ENCODE data around the gene SMPDL3A. TPM values are rescaled to one million over a fixed set of nuclear protein-coding genes. Genes with fewer than 3 reads are reported as not detected.

The SMPDL3A gene
- total RNA-seq (2021; ENCODE audit: unreplicated experiment) (1.8 TPM), Bru-seq, nascent RNA (percentile 42 among the genes with signal in this experiment), BruChase-seq, experiment 1, labeled RNA remaining after a 2-hour chase (percentile 34 among the genes with signal in this experiment), BruChase-seq, experiment 2, labeled RNA remaining after a 6-hour chase (percentile 40 among the genes with signal in this experiment)
- 2.2 TPM for polyA plus RNA-seq (2012; ENCODE audit: insufficient read length)
- long read RNA-seq = 0 reads

- Histone ChIP-seq H3K36me3 (ENCODE audit: control insufficient read depth, insufficient read depth, low read length) (no peaks in the 10 kb centered on the region), H3K27ac (ENCODE audit: low read length) (peak within 1 kb of the TSS; percentile 68), H3K4me1 (ENCODE audit: control insufficient read depth, insufficient read depth, low read length) (peaks cover 9% of the 10 kb centered on the region; the same call in 1 of the 2 replicates), H3K27me3 (ENCODE audit: control insufficient read depth, insufficient read depth, low read length) (peaks cover 4% of the 10 kb centered on the region; the same call in 1 of the 2 replicates), H3K4me3 (ENCODE audit: low read depth in 2 of 2, low read length in 2 of 2) (peak within 1 kb of the TSS; percentile 65 to 70), H3K9me3 (ENCODE audit: control insufficient read depth, insufficient read depth, low read depth, low read length) (no peaks in the 10 kb centered on the region)
- in situ Hi-C loops (cut with HindIII; ENCODE audit: low pct_unique_long_range_greater_than_20kb, low sequenced_read_pairs) = no loop called here
- no peak for TF ChIP-seq REST (IDR thresholded peaks at IDR 0.05; ENCODE audit: insufficient read depth in 1 of 2, low read depth in 2 of 2, low read length in 1 of 2)
- TF ChIP-seq TCF7L2 (IDR thresholded peaks at IDR 0.05; ENCODE audit: low read depth, low read length) = no peak
- no peak for TF ChIP-seq POLR2AphosphoS5 (IDR thresholded peaks at IDR 0.05; ENCODE audit: low read depth, low read length)
- peak; percentile 89 for TF ChIP-seq CTCF (IDR thresholded peaks at IDR 0.05)
- 0 out of 2 replicates have a peak, but pooled peaks have one; percentile 75 for TF ChIP-seq SIN3A (IDR thresholded peaks at IDR 0.05; ENCODE audit: borderline replicate concordance, insufficient read depth, low read depth, low read length)
- intact Hi-C loops (cut with micrococcal nuclease; ENCODE audit: unreplicated experiment) = no loop called here
- DNase-seq (ENCODE audit: low read depth, low spot score) (peak; percentile 72), ATAC-seq (peak; percentile 92)
- ChIA-PET CTCF (interaction anchor here (1.5 kb wide), 1 partner anchor 9 kb away, joined by 5 read pairs; no protein-coding TSS in a partner anchor), POLR2A (interaction anchor here (0.6 kb wide), 1 partner anchor 139 kb away, joined by 3 read pairs; no protein-coding TSS in a partner anchor)
- no TSS peak for BruUV-seq (replicated peaks)
Observed at GRCh38 chr6:122789182-122790027, at the start of gene SMPDL3A. SMPDL3A (plus strand) TSS chr6:122789258; CDS start chr6:122789347, 89 bp downstream.

- TF ChIP-seq POLR2AphosphoS5 (IDR thresholded peaks at IDR 0.05; ENCODE audit: low read depth, low read length) (no peak), REST (IDR thresholded peaks at IDR 0.05; ENCODE audit: insufficient read depth in 1 of 2, low read depth in 2 of 2, low read length in 1 of 2) (no peak), CTCF (IDR thresholded peaks at IDR 0.05) (no peak), TCF7L2 (IDR thresholded peaks at IDR 0.05; ENCODE audit: low read depth, low read length) (no peak), SIN3A (IDR thresholded peaks at IDR 0.05; ENCODE audit: borderline replicate concordance, insufficient read depth, low read depth, low read length) (no peak)
- Histone ChIP-seq H3K36me3 (ENCODE audit: control insufficient read depth, insufficient read depth, low read length) (no peaks in the 10 kb centered on the region), H3K27me3 (ENCODE audit: control insufficient read depth, insufficient read depth, low read length) (peaks cover 5% of the 10 kb centered on the region; the same call in 1 of the 2 replicates), H3K9me3 (ENCODE audit: control insufficient read depth, insufficient read depth, low read depth, low read length) (no peaks in the 10 kb centered on the region), H3K4me3 (ENCODE audit: low read depth in 2 of 2, low read length in 2 of 2) (no peak overlapping the region), H3K27ac (ENCODE audit: low read length) (no peak overlapping the region), H3K4me1 (ENCODE audit: control insufficient read depth, insufficient read depth, low read length) (no peaks in the 10 kb centered on the region)
- ATAC-seq (no peak), DNase-seq (ENCODE audit: low read depth, low spot score) (no peak)
- CTCF ChIA-PET = no interaction called here
- POLR2A ChIA-PET = no interaction called here
- in situ Hi-C loops (cut with HindIII; ENCODE audit: low pct_unique_long_range_greater_than_20kb, low sequenced_read_pairs) (no loop called here), intact Hi-C loops (cut with micrococcal nuclease; ENCODE audit: unreplicated experiment) (no loop called here)
- no TSS peak for BruUV-seq (replicated peaks)
Observed at GRCh38 chr6:122740091-122740490, 49.0 kb upstream of the SMPDL3A start.

Measured in Panc1 (cell line).